Choroid plexus epithelial cell (primary cell): ENCODE measurements around the gene ZBTB42.

Experiments
- DNase-seq: peaks from one replicate; pipeline ENCODE4 v3.0.0-alpha.2; 2010; ENCODE audit warnings: low read depth
- H3K4me3 ChIP-seq: 2 replicates; pipeline ENCODE4 v1.5.1; 2011; ENCODE audit warnings: low read depth, mild to moderate bottlenecking, control low read depth, low read length, moderate library complexity
- CTCF ChIP-seq: conservative IDR thresholded peaks from 2 replicates; pipeline ENCODE4 v1.5.1; 2011; ENCODE audit warnings: low read depth, mild to moderate bottlenecking, control low read depth, inconsistent platforms, low read length, moderate library complexity

Gene ZBTB42

GRCh38 chr14:104784218-104784568 lies 16.7 kb upstream of the ZBTB42 start:
- TF ChIP-seq CTCF = no peak
- DNase-seq = no peak
- no peak overlapping the region for H3K4me3 ChIP-seq

- no peak for DNase-seq
- TF ChIP-seq CTCF = no peak
- H3K4me3 ChIP-seq = no peak overlapping the region
Observed at GRCh38 chr14:104784846-104785707, 15.8 kb upstream of the ZBTB42 start.

- DNase-seq = no peak
- no peak overlapping the region for H3K4me3 ChIP-seq
- no peak for TF ChIP-seq CTCF
Observed at GRCh38 chr14:104785708-104786080, 15.2 kb upstream of the ZBTB42 start.

- DNase-seq = no peak
- TF ChIP-seq CTCF = no peak
- H3K4me3 ChIP-seq = no peak overlapping the region
Observed at GRCh38 chr14:104786091-104786586, 14.8 kb upstream of the ZBTB42 start.

- no peak for TF ChIP-seq CTCF
- DNase-seq = no peak
- no peak overlapping the region for H3K4me3 ChIP-seq
Observed at GRCh38 chr14:104786726-104787675, 13.9 kb upstream of the ZBTB42 start.

- no peak for DNase-seq
- H3K4me3 ChIP-seq = no peak overlapping the region
- no peak for TF ChIP-seq CTCF
Observed at GRCh38 chr14:104787736-104788135, 13.2 kb upstream of the ZBTB42 start.
